22Rv1 (cell line): ENCODE measurements around the gene CA9.
A peak's percentile ranks its signal among the peaks of the same experiment; 100 is the strongest.
"Not testable (repeated sequence)": the region's sequence is repeated elsewhere in the genome, so short reads cannot be mapped to it uniquely, and the experiment has no call there.

ENCODE experiments used
- H3K27ac ChIP-seq: fragments of 450-650 bp; 2 replicates; pipeline ENCODE4 v1.5.1; 2017
- ZFX ChIP-seq: fragments of 450-650 bp; IDR thresholded peaks from 2 replicates; pipeline ENCODE4 v1.6.1; 2017; ENCODE audit warnings: antibody characterized with exemption, borderline replicate concordance
- TF ChIP-seq, protein P1 (sequence below): fragments of 450-650 bp; IDR thresholded peaks from 2 replicates; pipeline ENCODE4 v1.5.1; 2017; ENCODE audit warnings: mild to moderate bottlenecking

Gene CA9

GRCh38 chr9:35639631-35640030 lies 34.1 kb upstream of the CA9 start:
- TF ChIP-seq, protein P1, sequence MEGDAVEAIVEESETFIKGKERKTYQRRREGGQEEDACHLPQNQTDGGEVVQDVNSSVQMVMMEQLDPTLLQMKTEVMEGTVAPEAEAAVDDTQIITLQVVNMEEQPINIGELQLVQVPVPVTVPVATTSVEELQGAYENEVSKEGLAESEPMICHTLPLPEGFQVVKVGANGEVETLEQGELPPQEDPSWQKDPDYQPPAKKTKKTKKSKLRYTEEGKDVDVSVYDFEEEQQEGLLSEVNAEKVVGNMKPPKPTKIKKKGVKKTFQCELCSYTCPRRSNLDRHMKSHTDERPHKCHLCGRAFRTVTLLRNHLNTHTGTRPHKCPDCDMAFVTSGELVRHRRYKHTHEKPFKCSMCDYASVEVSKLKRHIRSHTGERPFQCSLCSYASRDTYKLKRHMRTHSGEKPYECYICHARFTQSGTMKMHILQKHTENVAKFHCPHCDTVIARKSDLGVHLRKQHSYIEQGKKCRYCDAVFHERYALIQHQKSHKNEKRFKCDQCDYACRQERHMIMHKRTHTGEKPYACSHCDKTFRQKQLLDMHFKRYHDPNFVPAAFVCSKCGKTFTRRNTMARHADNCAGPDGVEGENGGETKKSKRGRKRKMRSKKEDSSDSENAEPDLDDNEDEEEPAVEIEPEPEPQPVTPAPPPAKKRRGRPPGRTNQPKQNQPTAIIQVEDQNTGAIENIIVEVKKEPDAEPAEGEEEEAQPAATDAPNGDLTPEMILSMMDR, result no peak
- no peak for TF ChIP-seq ZFX
- H3K27ac ChIP-seq, result no peak overlapping the region

DNA sequence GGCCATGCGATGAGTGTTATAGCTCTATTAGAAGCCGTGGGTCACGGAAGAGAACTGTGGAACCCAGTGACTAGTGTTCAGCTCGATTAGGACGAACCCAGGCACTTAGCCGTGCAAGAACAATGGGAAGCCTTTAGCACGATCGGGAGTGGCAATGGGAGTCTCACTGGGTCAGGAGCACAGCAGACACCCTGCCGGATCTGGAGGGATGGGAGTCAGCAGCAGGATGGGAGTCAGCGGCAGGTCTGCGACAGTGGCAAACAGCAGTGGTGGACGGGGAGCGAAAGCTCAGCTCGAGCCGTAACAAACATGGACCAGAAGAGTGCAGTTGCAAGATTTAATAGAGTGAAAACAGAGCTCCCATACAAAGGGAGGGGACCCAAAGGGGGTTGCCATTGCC lies 33.3 kb upstream of the CA9 start:
- not testable (repeated sequence) for H3K27ac ChIP-seq

- H3K27ac ChIP-seq, result not testable (repeated sequence)
Observed at GRCh38 chr9:35641478-35641877, 32.2 kb upstream of the CA9 start.

- TF ChIP-seq ZFX, result no peak
- no peak overlapping the region for H3K27ac ChIP-seq
Observed at GRCh38 chr9:35643046-35643445, 30.7 kb upstream of the CA9 start.

DNA sequence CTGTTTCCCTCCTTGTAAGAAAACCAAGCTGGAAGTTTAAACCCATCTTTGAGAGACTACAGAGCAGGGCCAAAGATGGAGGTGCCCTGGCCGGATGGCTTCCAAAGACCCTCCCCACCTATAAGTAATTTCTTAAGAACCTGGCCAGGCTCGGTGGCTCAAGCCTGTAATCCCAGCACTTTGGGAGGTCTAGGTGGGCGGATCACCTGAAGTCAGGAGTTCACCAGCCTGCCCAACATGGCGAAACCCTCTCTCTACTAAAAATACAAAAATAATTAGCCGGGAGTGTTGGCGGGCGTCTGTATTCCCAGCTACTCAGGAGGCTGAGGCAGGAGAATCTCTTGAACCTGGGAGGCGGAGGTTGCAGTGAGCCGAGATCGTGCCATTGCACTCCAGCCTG lies 28.0 kb upstream of the CA9 start:
- not testable (repeated sequence) for H3K27ac ChIP-seq

- TF ChIP-seq, protein P1, result no peak
- no peak for TF ChIP-seq ZFX
- H3K27ac ChIP-seq, result no peak overlapping the region
Observed at GRCh38 chr9:35646153-35646532, 27.6 kb upstream of the CA9 start.

GRCh38 chr9:35646533-35647265 lies 27.0 kb upstream of the CA9 start:
- 0 out of 2 replicates have a peak overlapping the region, but pooled peaks have one; percentile 15 for H3K27ac ChIP-seq
- TF ChIP-seq, protein P1, result peak; percentile 96
- no peak for TF ChIP-seq ZFX

DNA sequence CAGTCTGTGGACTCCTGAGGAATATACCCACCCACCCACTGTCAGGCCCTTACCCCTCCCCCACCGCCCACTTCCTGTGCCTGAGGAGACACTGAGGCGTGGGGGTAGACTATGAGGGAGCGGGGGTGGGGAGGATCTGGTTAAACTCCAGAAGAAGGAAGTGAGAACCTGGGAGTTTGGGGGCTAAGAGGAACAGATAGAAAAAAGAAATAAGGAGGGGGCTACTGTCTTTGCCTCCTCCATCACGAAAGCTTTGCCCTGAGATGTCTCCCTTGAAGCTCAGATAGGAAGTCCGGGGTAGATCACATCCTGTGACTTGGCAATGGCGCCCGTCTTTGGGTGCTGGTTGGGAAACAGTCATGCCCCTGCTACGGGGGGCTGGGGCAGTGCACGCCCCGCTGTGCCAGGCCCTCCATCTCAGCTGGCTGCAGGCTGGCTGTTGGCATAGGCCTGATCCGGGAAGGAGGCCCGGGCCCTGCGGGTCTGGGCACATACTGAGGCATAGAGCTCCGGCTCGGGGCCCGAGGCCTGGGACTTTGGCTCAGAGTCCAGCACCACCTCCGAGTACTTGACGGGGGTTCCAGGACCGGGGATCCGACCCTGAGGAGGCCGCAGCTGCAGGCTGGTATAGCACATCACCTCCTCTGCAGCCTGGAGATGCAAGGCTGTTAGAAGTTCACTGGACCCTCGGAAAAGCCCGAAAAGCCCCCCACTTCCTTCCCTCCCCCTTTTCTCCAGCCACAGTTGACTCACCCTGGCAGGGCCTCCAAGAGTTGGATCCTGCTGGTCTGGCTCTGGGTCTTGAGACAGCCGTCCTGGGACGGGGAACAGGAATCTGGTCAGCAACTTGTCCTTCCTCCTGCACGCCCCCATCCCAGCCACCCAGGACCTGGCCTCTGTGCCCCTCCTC lies 24.0 kb upstream of the CA9 start:
- no peak for TF ChIP-seq ZFX
- TF ChIP-seq, protein P1, result no peak
- no peak overlapping the region for H3K27ac ChIP-seq

- no peak for TF ChIP-seq ZFX
- TF ChIP-seq, protein P1, result no peak
- no peak within 1 kb of the TSS for H3K27ac ChIP-seq
Observed at GRCh38 chr9:35650341-35651158, 23.2 kb upstream of the CA9 start, which contains the start of gene SIT1. SIT1 (minus strand) TSS chr9:35650931; CDS start chr9:35650853, 78 bp downstream.
